ENCODE results near the gene TRAK2.

DNA sequence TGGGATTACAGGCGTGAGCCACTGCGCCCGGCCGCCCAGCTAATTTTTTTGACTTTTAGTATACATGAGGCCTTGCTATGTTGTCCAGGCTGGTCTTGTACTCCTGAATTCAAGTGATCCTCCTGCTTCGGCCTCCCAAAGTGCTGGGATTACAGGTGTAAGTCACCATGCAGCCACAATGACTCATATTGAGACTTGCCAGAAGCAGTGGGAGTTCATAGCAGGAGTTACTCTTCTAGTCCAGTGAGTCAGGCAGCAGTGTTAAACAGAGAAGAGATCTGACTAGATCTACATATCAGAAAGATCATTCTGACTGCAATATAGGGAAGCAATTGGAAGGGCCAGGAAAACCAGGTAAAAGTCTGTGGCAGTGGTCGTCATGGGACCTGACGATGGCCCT is 92.6 kb downstream of the TRAK2 start:
- no peak for TF ChIP-seq EZH2 (IDR thresholded peaks at IDR 0.05)
- no peak for TF ChIP-seq POLR2AphosphoS5 (IDR thresholded peaks at IDR 0.05; ENCODE audit: borderline replicate concordance, low read depth, low read length)

Data from SK-N-MC (cell line).